HG03025 (cell line): ENCODE data around the gene TH.

Experiments
- ATAC-seq: cut with Tn5 transposase; IDR thresholded peaks from one replicate; pipeline ENCODE4 v1.9.1; 2021; ENCODE audit warnings: mild to moderate bottlenecking, moderate library complexity; ENCODE audit not compliant: unreplicated experiment, low FRiP score

Gene TH

GRCh38 chr11:2171591-2172003, at the start of gene TH:
Gene TH (minus strand): TSS chr11:2171815. CDS start chr11:2171786, 29 bp downstream.
- no peak for ATAC-seq

GRCh38 chr11:2221024-2221423, 49.4 kb upstream of the TH start:
- ATAC-seq, result no peak

- no peak for ATAC-seq
Observed at GRCh38 chr11:2220173-2220771, 48.7 kb upstream of the TH start.

- no peak for ATAC-seq
Observed at GRCh38 chr11:2219318-2220017, 47.9 kb upstream of the TH start.

GRCh38 chr11:2218031-2218633, 46.5 kb upstream of the TH start:
- no peak for ATAC-seq

GRCh38 chr11:2217211-2218030, 45.8 kb upstream of the TH start:
- no peak for ATAC-seq

- no peak for ATAC-seq
Observed at GRCh38 chr11:2216400-2217064, 44.9 kb upstream of the TH start.

- ATAC-seq, result no peak
Observed at GRCh38 chr11:2215561-2216399, 44.2 kb upstream of the TH start.

GRCh38 chr11:2215230-2215560, 43.6 kb upstream of the TH start:
- ATAC-seq, result no peak

GRCh38 chr11:2214527-2215229, 43.1 kb upstream of the TH start:
- ATAC-seq, result no peak

- ATAC-seq, result no peak
Observed at GRCh38 chr11:2213890-2214526, 42.4 kb upstream of the TH start.

GRCh38 chr11:2213384-2213842, 41.8 kb upstream of the TH start:
- ATAC-seq, result no peak

GRCh38 chr11:2212411-2213251, 41.0 kb upstream of the TH start:
- no peak for ATAC-seq

GRCh38 chr11:2211113-2211971, 39.7 kb upstream of the TH start:
- ATAC-seq, result no peak

- no peak for ATAC-seq
Observed at GRCh38 chr11:2210366-2211112, 38.9 kb upstream of the TH start.

- ATAC-seq, result no peak
Observed at GRCh38 chr11:2209900-2210321, 38.3 kb upstream of the TH start.
